H9 (cell line): ENCODE measurements around the gene ATXN3. TPM values are rescaled to one million over a fixed set of nuclear protein-coding genes. Genes with fewer than 3 reads are reported as not detected.
A peak's percentile ranks its signal among the peaks of the same experiment; 100 is the strongest.

Experiments
- DNase-seq: peaks from one replicate; pipeline ENCODE4 v3.0.0-alpha.2; 2017
- H2AFZ ChIP-seq: one replicate; pipeline ENCODE4 v1.6.1; 2013; ENCODE audit warnings: mild to moderate bottlenecking, low read length, control low read depth, moderate library complexity
- H2AK5ac ChIP-seq: 2 replicates; pipeline ENCODE4 v1.6.1; 2013; ENCODE audit warnings: low read length, control low read depth, mixed read lengths; ENCODE audit not compliant: insufficient read length
- H2BK120ac ChIP-seq: one replicate; pipeline ENCODE4 v1.6.1; 2013; ENCODE audit warnings: low read depth, mild to moderate bottlenecking, low read length, control low read depth, inconsistent platforms; ENCODE audit not compliant: poor library complexity, severe bottlenecking
- H2BK12ac ChIP-seq: 2 replicates; pipeline ENCODE4 v1.6.1; 2013; ENCODE audit warnings: low read length, control low read depth, mixed read lengths, low read depth; ENCODE audit not compliant: insufficient read length
- H2BK15ac ChIP-seq: 2 replicates; pipeline ENCODE4 v1.6.1; 2013; ENCODE audit warnings: low read depth, low read length, control low read depth
- H2BK20ac ChIP-seq: one replicate; pipeline ENCODE4 v1.6.1; 2013; ENCODE audit warnings: low read depth, mild to moderate bottlenecking, low read length, control low read depth, inconsistent platforms; ENCODE audit not compliant: poor library complexity, severe bottlenecking
- H2BK5ac ChIP-seq: 2 replicates; pipeline ENCODE4 v1.6.1; 2013; ENCODE audit warnings: low read length, control low read depth, mixed read lengths; ENCODE audit not compliant: insufficient read length
- H3K14ac ChIP-seq: 2 replicates; pipeline ENCODE4 v1.6.1; 2013; ENCODE audit warnings: low read length, control low read depth; ENCODE audit not compliant: insufficient read depth
- H3K18ac ChIP-seq: 2 replicates; pipeline ENCODE4 v1.6.1; 2013; ENCODE audit warnings: low read depth, mild to moderate bottlenecking, mixed read lengths, low read length, control low read depth; ENCODE audit not compliant: insufficient read length
- H3K23ac ChIP-seq: 2 replicates; pipeline ENCODE4 v1.6.1; 2013; ENCODE audit warnings: low read length, control low read depth, mixed read lengths, low read depth; ENCODE audit not compliant: insufficient read length
- H3K23me2 ChIP-seq: 2 replicates; pipeline ENCODE4 v1.6.1; 2013; ENCODE audit warnings: low read depth, mild to moderate bottlenecking, mixed read lengths, low read length, control low read depth; ENCODE audit not compliant: insufficient read length, poor library complexity, severe bottlenecking
- H3K27ac ChIP-seq: 2 replicates; pipeline ENCODE4 v1.5.1; 2013; ENCODE audit warnings: low read length, control low read depth, mixed read lengths, low read depth; ENCODE audit not compliant: insufficient read length
- H3K27me3 ChIP-seq: 2 replicates; pipeline ENCODE4 v1.6.1; 2013; ENCODE audit warnings: low read length, control low read depth, inconsistent platforms; ENCODE audit not compliant: insufficient read depth
- H3K4ac ChIP-seq: 2 replicates; pipeline ENCODE4 v1.6.1; 2013; ENCODE audit warnings: low read depth, mild to moderate bottlenecking, control low read depth, inconsistent platforms, low read length, moderate library complexity
- H3K4me1 ChIP-seq: 2 replicates; pipeline ENCODE4 v1.6.1; 2013; ENCODE audit warnings: low read length, control low read depth, inconsistent platforms; ENCODE audit not compliant: insufficient read depth
- H3K4me2 ChIP-seq: 2 replicates; pipeline ENCODE4 v1.6.1; 2013; ENCODE audit warnings: low read length, control low read depth, mixed read lengths; ENCODE audit not compliant: insufficient read length, insufficient read depth
- H3K56ac ChIP-seq: 2 replicates; pipeline ENCODE4 v1.6.1; 2013; ENCODE audit warnings: low read depth, mild to moderate bottlenecking, mixed read lengths, low read length, control low read depth; ENCODE audit not compliant: insufficient read length
- H3K79me1 ChIP-seq: 2 replicates; pipeline ENCODE4 v1.6.1; 2013; ENCODE audit warnings: low read depth, mild to moderate bottlenecking, moderate library complexity, low read length, control low read depth, inconsistent platforms; ENCODE audit not compliant: insufficient read depth, poor library complexity, severe bottlenecking
- H3K79me2 ChIP-seq: 2 replicates; pipeline ENCODE4 v1.6.1; 2013; ENCODE audit warnings: low read length, control low read depth, inconsistent platforms; ENCODE audit not compliant: insufficient read depth
- H3K9ac ChIP-seq: 2 replicates; pipeline ENCODE4 v1.6.1; 2013; ENCODE audit warnings: low read length, control low read depth, mixed read lengths; ENCODE audit not compliant: insufficient read length; ENCODE audit errors: extremely low read depth
- H3K9me3 ChIP-seq: one replicate; pipeline ENCODE4 v1.6.1; 2013; ENCODE audit warnings: low read depth, low read length, inconsistent platforms; ENCODE audit not compliant: control insufficient read depth
- H3T11ph ChIP-seq: one replicate; pipeline ENCODE4 v1.6.1; 2013; ENCODE audit warnings: mild to moderate bottlenecking, low read length, control low read depth, inconsistent platforms
- H4K20me1 ChIP-seq: one replicate; pipeline ENCODE4 v1.6.1; 2013; ENCODE audit not compliant: control insufficient read depth, insufficient read length, insufficient read depth
- H4K5ac ChIP-seq: 2 replicates; pipeline ENCODE4 v1.6.1; 2013; ENCODE audit warnings: low read depth, mild to moderate bottlenecking, mixed read lengths, low read length, control low read depth; ENCODE audit not compliant: insufficient read length
- H4K8ac ChIP-seq: replicated peaks from 2 replicates; pipeline ENCODE4 v1.6.1; 2013; ENCODE audit warnings: low read length, control low read depth, mixed read lengths, low read depth; ENCODE audit not compliant: insufficient read length
- H4K91ac ChIP-seq: 2 replicates; pipeline ENCODE4 v1.6.1; 2013; ENCODE audit warnings: low read depth, mild to moderate bottlenecking, moderate library complexity, mixed read lengths, low read length, control low read depth; ENCODE audit not compliant: insufficient read length
- H3K27ac Mint-ChIP-seq, 3 experiments: 2 replicates in 2 of 3; 3 replicates in 1 of 3; pipeline ENCODE4 v1.8.0; 2020 to 2021; ENCODE audit warnings: mixed read lengths in 3 of 3, mild to moderate bottlenecking in 1 of 3, moderate library complexity in 1 of 3
- H3K27me3 Mint-ChIP-seq: 2 replicates; pipeline ENCODE4 v1.8.0; 2021; ENCODE audit warnings: low read depth, mild to moderate bottlenecking, moderate library complexity, mixed read lengths
- H3K36me3 Mint-ChIP-seq, 3 experiments: 2 replicates in 2 of 3; 3 replicates in 1 of 3; pipeline ENCODE4 v1.8.0; 2020 to 2021; ENCODE audit warnings: low read depth in 3 of 3, mixed read lengths in 3 of 3; ENCODE audit not compliant: insufficient read depth in 1 of 3
- H3K4me1 Mint-ChIP-seq, 2 experiments: 2 replicates each; pipeline ENCODE4 v1.8.0; 2020; ENCODE audit warnings: mixed read lengths in 2 of 2
- H3K4me3 Mint-ChIP-seq, 2 experiments: 2 replicates in 1 of 2; 3 replicates in 1 of 2; pipeline ENCODE4 v1.8.0; 2020 to 2021; ENCODE audit warnings: mild to moderate bottlenecking in 2 of 2, mixed read lengths in 2 of 2, moderate library complexity in 1 of 2
- H3K9me3 Mint-ChIP-seq, 2 experiments: 2 replicates in 1 of 2; 3 replicates in 1 of 2; pipeline ENCODE4 v1.8.0; 2020; ENCODE audit warnings: mild to moderate bottlenecking in 2 of 2, mixed read lengths in 2 of 2, moderate library complexity in 1 of 2
- WGBS: extraction: QIAGEN DNeasy Blood & Tissue Kit; methylation state at CpG from one replicate; pipeline ENCODE4 v1.1.7; 2013; ENCODE audit warnings: missing lambda C conversion rate, low lambda C conversion rate, mixed read lengths; ENCODE audit not compliant: insufficient read length; ENCODE audit errors: extremely low coverage; 5-methylcytosine and 5-hydroxymethylcytosine counted together
- total RNA-seq: library from RNA; stranded (reverse); gene quantifications from 2 replicates; pipeline ENCODE4 v1.2.1, GENCODE V29; 2021
- TF ChIP-seq, protein P1 (sequence below): fragments of 200-600 bp; sonication (generic); conservative IDR thresholded peaks from 3 replicates; pipeline ENCODE4 v1.8.0; 2021; ENCODE audit warnings: antibody characterized with exemption, mild to moderate bottlenecking

Gene ATXN3
- total RNA-seq, 1 experiment from 2014 or later: 29.7 TPM

DNA sequence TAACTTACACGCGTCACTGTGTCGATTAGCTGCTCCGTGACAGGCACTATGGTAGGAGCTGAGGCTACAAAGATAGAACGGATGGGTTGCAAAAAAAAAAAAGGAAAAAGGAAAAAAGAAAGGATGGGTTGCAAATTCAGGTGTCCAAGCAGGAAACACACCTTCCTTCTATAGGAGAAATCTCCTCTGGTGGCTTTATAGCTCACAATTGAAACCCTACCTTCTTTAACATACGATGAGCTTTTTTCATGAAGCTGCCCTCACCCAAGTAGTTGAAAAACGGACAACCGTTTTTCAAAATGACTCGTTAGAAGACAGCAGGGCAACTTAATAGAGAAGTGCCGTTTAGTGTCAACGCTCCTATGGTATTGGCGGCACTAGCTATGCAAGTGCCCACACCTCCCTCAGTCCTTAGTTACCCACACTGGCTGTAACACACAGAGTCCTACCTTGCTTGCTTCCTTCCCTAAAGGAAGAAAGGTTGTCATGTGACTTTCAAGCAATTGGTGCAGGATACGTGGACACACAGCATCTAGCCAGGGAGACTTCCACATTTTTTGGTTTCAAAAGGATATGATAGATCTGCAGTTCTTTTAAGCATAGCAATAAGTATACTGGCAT lies 65.8 kb downstream of the ATXN3 start:
- 0 out of 2 replicates have a peak overlapping the region, but pooled peaks have one; percentile 80 for H3K14ac ChIP-seq
- H3K4me1 ChIP-seq: no peaks in the 10 kb centered on the region
- no peak overlapping the region for H3T11ph ChIP-seq
- H3K23ac ChIP-seq: no peak overlapping the region
- H3K4me3 Mint-ChIP-seq: peak overlapping the region; percentile 92 to 96
- H3K9ac ChIP-seq: peak overlapping the region; percentile 80
- peaks cover 0 to 7% (median 0%) of the 10 kb centered on the region in 3 experiments; a peak in 2 of 7 replicates for H3K36me3 Mint-ChIP-seq
- WGBS: no CpG with 5 or more reads among the region's 13 CpGs
- no peak overlapping the region for H3K56ac ChIP-seq
- no peak overlapping the region for H3K4ac ChIP-seq
- no peak overlapping the region for H4K91ac ChIP-seq
- no peaks in the 10 kb centered on the region for H3K23me2 ChIP-seq
- H2BK12ac ChIP-seq: no peak overlapping the region
- no peak overlapping the region for H2BK15ac ChIP-seq
- no peak overlapping the region for H2AFZ ChIP-seq
- H4K20me1 ChIP-seq: no peaks in the 10 kb centered on the region
- peak overlapping the region; percentile 92 for H3K4me2 ChIP-seq
- DNase-seq: no peak
- peak overlapping the region; percentile 95 to 100 (median 100) for H3K27ac Mint-ChIP-seq
- H4K5ac ChIP-seq: no peak overlapping the region
- no peak overlapping the region for H2AK5ac ChIP-seq
- TF ChIP-seq, protein P1, sequence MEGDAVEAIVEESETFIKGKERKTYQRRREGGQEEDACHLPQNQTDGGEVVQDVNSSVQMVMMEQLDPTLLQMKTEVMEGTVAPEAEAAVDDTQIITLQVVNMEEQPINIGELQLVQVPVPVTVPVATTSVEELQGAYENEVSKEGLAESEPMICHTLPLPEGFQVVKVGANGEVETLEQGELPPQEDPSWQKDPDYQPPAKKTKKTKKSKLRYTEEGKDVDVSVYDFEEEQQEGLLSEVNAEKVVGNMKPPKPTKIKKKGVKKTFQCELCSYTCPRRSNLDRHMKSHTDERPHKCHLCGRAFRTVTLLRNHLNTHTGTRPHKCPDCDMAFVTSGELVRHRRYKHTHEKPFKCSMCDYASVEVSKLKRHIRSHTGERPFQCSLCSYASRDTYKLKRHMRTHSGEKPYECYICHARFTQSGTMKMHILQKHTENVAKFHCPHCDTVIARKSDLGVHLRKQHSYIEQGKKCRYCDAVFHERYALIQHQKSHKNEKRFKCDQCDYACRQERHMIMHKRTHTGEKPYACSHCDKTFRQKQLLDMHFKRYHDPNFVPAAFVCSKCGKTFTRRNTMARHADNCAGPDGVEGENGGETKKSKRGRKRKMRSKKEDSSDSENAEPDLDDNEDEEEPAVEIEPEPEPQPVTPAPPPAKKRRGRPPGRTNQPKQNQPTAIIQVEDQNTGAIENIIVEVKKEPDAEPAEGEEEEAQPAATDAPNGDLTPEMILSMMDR: no peak
- H3K9me3 Mint-ChIP-seq: no peaks in the 10 kb centered on the region; a peak in 1 of 5 replicates
- H3K4me1 Mint-ChIP-seq: peaks cover 16 to 18% of the 10 kb centered on the region in 2 experiments
- H3K18ac ChIP-seq: no peak overlapping the region
- no peak overlapping the region for H2BK120ac ChIP-seq
- H3K27ac ChIP-seq: no peak overlapping the region
- no peak overlapping the region for H2BK5ac ChIP-seq
- no peak overlapping the region for H2BK20ac ChIP-seq
- H3K27me3 Mint-ChIP-seq: no peaks in the 10 kb centered on the region
- no peaks in the 10 kb centered on the region for H3K9me3 ChIP-seq
- no peaks in the 10 kb centered on the region for H3K79me1 ChIP-seq
- no peak overlapping the region for H4K8ac ChIP-seq
- H3K27me3 ChIP-seq: no peaks in the 10 kb centered on the region
- peaks cover 16% of the 10 kb centered on the region; the same call in 1 of the 2 replicates for H3K79me2 ChIP-seq
